GM12878 (cell line): ENCODE measurements around the gene TBC1D19. TPM values are rescaled to one million over a fixed set of nuclear protein-coding genes. Genes with fewer than 3 reads are reported as not detected.
A peak's percentile ranks its signal among the peaks of the same experiment; 100 is the strongest.

ENCODE experiments used
- ATF7 ChIP-seq: fragments of 450-650 bp; IDR thresholded peaks from 2 replicates; pipeline ENCODE4 v1.6.1; 2016; ENCODE audit warnings: low read depth, mild to moderate bottlenecking
- BHLHE40 ChIP-seq, 2 experiments: fragments of 450-650 bp in 1 of 2; IDR thresholded peaks; 2 replicates each; pipeline ENCODE4 v1.6.1; 2011 to 2017; ENCODE audit warnings: low read depth in 2 of 2, borderline replicate concordance in 1 of 2, improper control_type of control experiment in 1 of 2, low read length in 1 of 2, mild to moderate bottlenecking in 1 of 2
- BMI1 ChIP-seq: fragments of 450-650 bp; IDR thresholded peaks from 2 replicates; pipeline ENCODE4 v1.6.1; 2016; ENCODE audit warnings: mild to moderate bottlenecking, moderate library complexity, borderline replicate concordance
- BRCA1 ChIP-seq: IDR thresholded peaks from 2 replicates; pipeline ENCODE4 v1.6.1; 2011; ENCODE audit warnings: low read depth, low read length, improper control_type of control experiment
- CBFB ChIP-seq: IDR thresholded peaks from 2 replicates; pipeline ENCODE4 v1.6.1; 2016; ENCODE audit warnings: antibody characterized with exemption, low read depth
- CREB1 ChIP-seq: IDR thresholded peaks from 2 replicates; pipeline ENCODE4 v1.6.1; 2012; ENCODE audit warnings: low read depth, mild to moderate bottlenecking, inconsistent platforms
- DPF2 ChIP-seq: fragments of 450-650 bp; IDR thresholded peaks from 2 replicates; pipeline ENCODE4 v1.6.1; 2017; ENCODE audit warnings: mild to moderate bottlenecking
- EGR1 ChIP-seq, 2 experiments: IDR thresholded peaks; 1 replicate in 1 of 2; 2 replicates in 1 of 2; pipeline ENCODE4 v1.6.1; 2011 to 2012; ENCODE audit warnings: low read depth in 2 of 2, low read length in 2 of 2, borderline replicate concordance in 1 of 2, mild to moderate bottlenecking in 1 of 2, moderate library complexity in 1 of 2
- EP300 ChIP-seq, 2 experiments: fragments of 150-350 bp in 1 of 2; IDR thresholded peaks; 2 replicates each; pipeline ENCODE4 v1.6.1; 2011 to 2012; ENCODE audit warnings: low read depth in 2 of 2, low read length in 2 of 2, borderline replicate concordance in 1 of 2, improper control_type of control experiment in 1 of 2, inconsistent platforms in 1 of 2; ENCODE audit not compliant: control insufficient read depth in 1 of 2
- EZH2 ChIP-seq: IDR thresholded peaks from 2 replicates; pipeline ENCODE4 v1.6.1; 2012; ENCODE audit warnings: low read depth, mild to moderate bottlenecking, control low read depth, inconsistent platforms, low read length, borderline replicate concordance; ENCODE audit not compliant: control insufficient read depth
- GATAD2B ChIP-seq: fragments of 450-650 bp; conservative IDR thresholded peaks from 2 replicates; pipeline ENCODE4 v1.6.1; 2017; ENCODE audit warnings: low read depth, mild to moderate bottlenecking, moderate library complexity
- IKZF1 ChIP-seq: fragments of 450-650 bp; conservative IDR thresholded peaks from 2 replicates; pipeline ENCODE4 v1.6.1; 2017; ENCODE audit warnings: antibody characterized with exemption, mild to moderate bottlenecking
- JUND ChIP-seq: IDR thresholded peaks from 2 replicates; pipeline ENCODE4 v1.6.1; 2012; ENCODE audit warnings: low read depth, mild to moderate bottlenecking, low read length, improper control_type of control experiment, moderate library complexity
- NRF1 ChIP-seq: conservative IDR thresholded peaks from 2 replicates; pipeline ENCODE4 v1.6.1; 2011; ENCODE audit warnings: mild to moderate bottlenecking, low read depth, low read length, improper control_type of control experiment
- RCOR1 ChIP-seq: conservative IDR thresholded peaks from 2 replicates; pipeline ENCODE4 v1.6.1; 2012; ENCODE audit warnings: low read depth, low read length, improper control_type of control experiment
- SREBF2 ChIP-seq: IDR thresholded peaks from 2 replicates; pipeline ENCODE4 v1.6.1; 2012; ENCODE audit warnings: mild to moderate bottlenecking, low read length
- TAF1 ChIP-seq: IDR thresholded peaks from 2 replicates; pipeline ENCODE4 v1.6.1; 2011; ENCODE audit warnings: mild to moderate bottlenecking, low read depth, low read length, borderline replicate concordance
- WRNIP1 ChIP-seq: IDR thresholded peaks from 2 replicates; pipeline ENCODE4 v1.6.1; 2011; ENCODE audit warnings: low read depth, low read length, improper control_type of control experiment, borderline replicate concordance
- YY1 ChIP-seq: IDR thresholded peaks from 2 replicates; pipeline ENCODE4 v1.6.1; 2011; ENCODE audit warnings: low read depth, mild to moderate bottlenecking, low read length
- ZBED1 ChIP-seq: IDR thresholded peaks from 2 replicates; pipeline ENCODE4 v1.6.1; 2016; ENCODE audit warnings: borderline replicate concordance
- ZNF622 ChIP-seq: fragments of 450-650 bp; IDR thresholded peaks from 2 replicates; pipeline ENCODE4 v1.6.1; 2017; ENCODE audit warnings: mild to moderate bottlenecking, inconsistent platforms
- polyA plus RNA-seq, 11 experiments: library from polyadenylated mRNA; depleted of rRNA in 4 of 11; unstranded in 6 of 11; stranded (reverse) in 5 of 11; fragments of >200 nt; fragmentation: Nextera tagmentation in 4 of 11; fragmentation: Illumina TruSeq in 1 of 11; extraction: Ambion mirVana in 4 of 11; extraction: Trizol in 1 of 11; gene quantifications; 1 replicate in 1 of 11; 2 replicates in 10 of 11; pipeline versions ENCODE4 v1.2.1 to v1.2.3, GENCODE V29; 2011 to 2016; ENCODE audit warnings: inconsistent platforms in 2 of 11, missing spikeins in 2 of 11, low read depth in 1 of 11
- total RNA-seq, 4 experiments: library from RNA; depleted of rRNA in 3 of 4; stranded (reverse); fragments of >200 nt in 3 of 4; fragmentation: Illumina TruSeq in 1 of 4; extraction: Trizol in 1 of 4; gene quantifications; 2 replicates each; pipeline versions ENCODE4 v1.2.1 to v1.2.3, GENCODE V29; 2013 to 2021
- TF ChIP-seq, protein P1 (sequence below): IDR thresholded peaks from 2 replicates; pipeline ENCODE4 v1.6.1; 2012; ENCODE audit warnings: low read depth, low read length, improper control_type of control experiment
- TF ChIP-seq, protein P2 (sequence below): fragments of 450-650 bp; IDR thresholded peaks from 2 replicates; pipeline ENCODE4 v1.6.1; 2017; ENCODE audit warnings: mild to moderate bottlenecking, moderate library complexity
- TF ChIP-seq, protein P3 (sequence below): IDR thresholded peaks from 2 replicates; pipeline ENCODE4 v1.6.1; 2012; ENCODE audit warnings: mild to moderate bottlenecking, low read depth, low read length

TBC1D19 gene
- total and polyA plus RNA-seq, 10 of the 15 experiments (the other 5 are each of a cell fraction or from before 2014, with no cell fraction given) = 0.29 to 3.9 (median 2.1) TPM

DNA sequence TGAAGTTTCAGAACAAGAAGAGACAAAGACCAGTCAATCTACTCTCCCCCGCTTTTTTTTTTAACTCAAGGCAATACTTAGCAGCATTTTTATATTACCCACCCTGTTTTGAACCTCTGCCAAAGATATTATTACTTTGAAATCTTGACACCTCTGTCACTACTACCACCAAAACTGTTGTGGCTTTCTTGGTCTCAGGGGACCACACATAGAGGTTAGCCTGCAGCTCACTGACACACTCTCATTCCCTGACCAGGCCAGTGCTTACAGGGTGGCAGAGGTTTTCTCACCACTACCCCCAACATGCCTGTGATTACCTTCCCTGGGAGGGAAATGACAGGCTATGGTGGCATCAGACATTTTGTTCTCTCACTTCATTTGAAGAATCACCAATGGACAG lies 139.3 kb downstream of the TBC1D19 start (continued):
- TF ChIP-seq, protein P1, sequence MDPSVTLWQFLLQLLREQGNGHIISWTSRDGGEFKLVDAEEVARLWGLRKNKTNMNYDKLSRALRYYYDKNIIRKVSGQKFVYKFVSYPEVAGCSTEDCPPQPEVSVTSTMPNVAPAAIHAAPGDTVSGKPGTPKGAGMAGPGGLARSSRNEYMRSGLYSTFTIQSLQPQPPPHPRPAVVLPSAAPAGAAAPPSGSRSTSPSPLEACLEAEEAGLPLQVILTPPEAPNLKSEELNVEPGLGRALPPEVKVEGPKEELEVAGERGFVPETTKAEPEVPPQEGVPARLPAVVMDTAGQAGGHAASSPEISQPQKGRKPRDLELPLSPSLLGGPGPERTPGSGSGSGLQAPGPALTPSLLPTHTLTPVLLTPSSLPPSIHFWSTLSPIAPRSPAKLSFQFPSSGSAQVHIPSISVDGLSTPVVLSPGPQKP = no peak
- TF ChIP-seq IKZF1 (peak; percentile 45; the same call in 1 of the 2 replicates), EP300 (IDR thresholded peaks at IDR 0.05; ENCODE audit: borderline replicate concordance in 1 of 2, control insufficient read depth in 1 of 2, low read depth in 2 of 2, low read length in 2 of 2) (peak; percentile 11 to 31; a peak in 1 of 4 replicates), JUND (no peak), NRF1 (no peak), ZNF622 (no peak), DPF2 (no peak), EZH2 (no peak), ZBED1 (no peak), WRNIP1 (no peak), BMI1 (no peak), EGR1 (IDR thresholded peaks at IDR 0.05; ENCODE audit: borderline replicate concordance in 1 of 2, low read depth in 2 of 2, low read length in 2 of 2) (no peak), YY1 (no peak), GATAD2B (no peak), SREBF2 (no peak), ATF7 (peak; percentile 52; the same call in 1 of the 2 replicates), RCOR1 (no peak), TAF1 (no peak), BHLHE40 (IDR thresholded peaks at IDR 0.05; ENCODE audit: borderline replicate concordance in 1 of 2, low read depth in 2 of 2, low read length in 1 of 2) (peak in 1 of 2 experiments; percentile 40; a peak in 1 of 4 replicates), BRCA1 (no peak), CBFB (0 out of 2 replicates have a peak, but pooled peaks have one; percentile 36), CREB1 (no peak)
- TF ChIP-seq, protein P2, sequence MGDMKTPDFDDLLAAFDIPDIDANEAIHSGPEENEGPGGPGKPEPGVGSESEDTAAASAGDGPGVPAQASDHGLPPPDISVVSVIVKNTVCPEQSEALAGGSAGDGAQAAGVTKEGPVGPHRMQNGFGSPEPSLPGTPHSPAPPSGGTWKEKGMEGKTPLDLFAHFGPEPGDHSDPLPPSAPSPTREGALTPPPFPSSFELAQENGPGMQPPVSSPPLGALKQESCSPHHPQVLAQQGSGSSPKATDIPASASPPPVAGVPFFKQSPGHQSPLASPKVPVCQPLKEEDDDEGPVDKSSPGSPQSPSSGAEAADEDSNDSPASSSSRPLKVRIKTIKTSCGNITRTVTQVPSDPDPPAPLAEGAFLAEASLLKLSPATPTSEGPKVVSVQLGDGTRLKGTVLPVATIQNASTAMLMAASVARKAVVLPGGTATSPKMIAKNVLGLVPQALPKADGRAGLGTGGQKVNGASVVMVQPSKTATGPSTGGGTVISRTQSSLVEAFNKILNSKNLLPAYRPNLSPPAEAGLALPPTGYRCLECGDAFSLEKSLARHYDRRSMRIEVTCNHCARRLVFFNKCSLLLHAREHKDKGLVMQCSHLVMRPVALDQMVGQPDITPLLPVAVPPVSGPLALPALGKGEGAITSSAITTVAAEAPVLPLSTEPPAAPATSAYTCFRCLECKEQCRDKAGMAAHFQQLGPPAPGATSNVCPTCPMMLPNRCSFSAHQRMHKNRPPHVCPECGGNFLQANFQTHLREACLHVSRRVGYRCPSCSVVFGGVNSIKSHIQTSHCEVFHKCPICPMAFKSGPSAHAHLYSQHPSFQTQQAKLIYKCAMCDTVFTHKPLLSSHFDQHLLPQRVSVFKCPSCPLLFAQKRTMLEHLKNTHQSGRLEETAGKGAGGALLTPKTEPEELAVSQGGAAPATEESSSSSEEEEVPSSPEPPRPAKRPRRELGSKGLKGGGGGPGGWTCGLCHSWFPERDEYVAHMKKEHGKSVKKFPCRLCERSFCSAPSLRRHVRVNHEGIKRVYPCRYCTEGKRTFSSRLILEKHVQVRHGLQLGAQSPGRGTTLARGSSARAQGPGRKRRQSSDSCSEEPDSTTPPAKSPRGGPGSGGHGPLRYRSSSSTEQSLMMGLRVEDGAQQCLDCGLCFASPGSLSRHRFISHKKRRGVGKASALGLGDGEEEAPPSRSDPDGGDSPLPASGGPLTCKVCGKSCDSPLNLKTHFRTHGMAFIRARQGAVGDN = no peak
- TF ChIP-seq, protein P3, sequence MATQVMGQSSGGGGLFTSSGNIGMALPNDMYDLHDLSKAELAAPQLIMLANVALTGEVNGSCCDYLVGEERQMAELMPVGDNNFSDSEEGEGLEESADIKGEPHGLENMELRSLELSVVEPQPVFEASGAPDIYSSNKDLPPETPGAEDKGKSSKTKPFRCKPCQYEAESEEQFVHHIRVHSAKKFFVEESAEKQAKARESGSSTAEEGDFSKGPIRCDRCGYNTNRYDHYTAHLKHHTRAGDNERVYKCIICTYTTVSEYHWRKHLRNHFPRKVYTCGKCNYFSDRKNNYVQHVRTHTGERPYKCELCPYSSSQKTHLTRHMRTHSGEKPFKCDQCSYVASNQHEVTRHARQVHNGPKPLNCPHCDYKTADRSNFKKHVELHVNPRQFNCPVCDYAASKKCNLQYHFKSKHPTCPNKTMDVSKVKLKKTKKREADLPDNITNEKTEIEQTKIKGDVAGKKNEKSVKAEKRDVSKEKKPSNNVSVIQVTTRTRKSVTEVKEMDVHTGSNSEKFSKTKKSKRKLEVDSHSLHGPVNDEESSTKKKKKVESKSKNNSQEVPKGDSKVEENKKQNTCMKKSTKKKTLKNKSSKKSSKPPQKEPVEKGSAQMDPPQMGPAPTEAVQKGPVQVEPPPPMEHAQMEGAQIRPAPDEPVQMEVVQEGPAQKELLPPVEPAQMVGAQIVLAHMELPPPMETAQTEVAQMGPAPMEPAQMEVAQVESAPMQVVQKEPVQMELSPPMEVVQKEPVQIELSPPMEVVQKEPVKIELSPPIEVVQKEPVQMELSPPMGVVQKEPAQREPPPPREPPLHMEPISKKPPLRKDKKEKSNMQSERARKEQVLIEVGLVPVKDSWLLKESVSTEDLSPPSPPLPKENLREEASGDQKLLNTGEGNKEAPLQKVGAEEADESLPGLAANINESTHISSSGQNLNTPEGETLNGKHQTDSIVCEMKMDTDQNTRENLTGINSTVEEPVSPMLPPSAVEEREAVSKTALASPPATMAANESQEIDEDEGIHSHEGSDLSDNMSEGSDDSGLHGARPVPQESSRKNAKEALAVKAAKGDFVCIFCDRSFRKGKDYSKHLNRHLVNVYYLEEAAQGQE = no peak
